Measurements from ENCODE around the gene WDFY2. TPM values are rescaled to one million over a fixed set of nuclear protein-coding genes. Genes with fewer than 3 reads are reported as not detected.
A peak's percentile ranks its signal among the peaks of the same experiment; 100 is the strongest.
"Not testable (repeated sequence)": the region's sequence is repeated elsewhere in the genome, so short reads cannot be mapped to it uniquely, and the experiment has no call there.

WDFY2 gene
- total and polyA plus RNA-seq, 8 donors = 1.4 to 22.6 (median 10.4) TPM

DNA sequence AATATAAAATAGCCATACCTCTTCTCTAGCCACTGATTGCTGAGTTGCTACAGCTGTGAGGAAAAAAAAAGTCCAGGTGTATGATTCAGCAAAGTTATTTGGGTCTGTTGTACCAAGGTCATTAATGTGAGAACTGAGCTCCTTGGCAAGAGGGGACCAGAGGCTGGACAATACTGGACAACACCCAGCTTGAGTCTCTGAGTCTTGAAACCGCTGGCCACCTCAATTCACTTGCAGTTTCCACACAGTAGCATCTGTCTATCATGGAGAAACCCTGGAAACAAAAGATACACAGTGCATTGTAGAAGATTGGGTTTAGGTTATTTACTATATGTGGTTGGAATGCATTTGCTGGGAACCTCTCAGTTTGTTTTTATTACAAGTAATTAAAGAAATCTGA, 60.4 kb downstream of the WDFY2 start:
- Histone ChIP-seq H3K36me3 (no peaks in the 10 kb centered on the region), H3K4me1 (peaks cover 27 to 53% (median 38%) of the 10 kb centered on the region in 4 donors), H3K27ac (no peak overlapping the region), H3K9me3 (no peaks in the 10 kb centered on the region), H3K4me3 (no peak overlapping the region), H3K27me3 (no peaks in the 10 kb centered on the region)
- TF ChIP-seq EP300 (IDR thresholded peaks at IDR 0.05) (no peak), POLR2AphosphoS5 (IDR thresholded peaks at IDR 0.05) (no peak)
- intact Hi-C loops (cut with DNase I; ENCODE audit: low total_unique reads) = no loop called here
- 56 to 76% (median 64%) methylated on average over 1 of the region's 1 CpG for WGBS, 5 donors
- DNase-seq = peak in 1 of 2 donors; percentile 41

DNA sequence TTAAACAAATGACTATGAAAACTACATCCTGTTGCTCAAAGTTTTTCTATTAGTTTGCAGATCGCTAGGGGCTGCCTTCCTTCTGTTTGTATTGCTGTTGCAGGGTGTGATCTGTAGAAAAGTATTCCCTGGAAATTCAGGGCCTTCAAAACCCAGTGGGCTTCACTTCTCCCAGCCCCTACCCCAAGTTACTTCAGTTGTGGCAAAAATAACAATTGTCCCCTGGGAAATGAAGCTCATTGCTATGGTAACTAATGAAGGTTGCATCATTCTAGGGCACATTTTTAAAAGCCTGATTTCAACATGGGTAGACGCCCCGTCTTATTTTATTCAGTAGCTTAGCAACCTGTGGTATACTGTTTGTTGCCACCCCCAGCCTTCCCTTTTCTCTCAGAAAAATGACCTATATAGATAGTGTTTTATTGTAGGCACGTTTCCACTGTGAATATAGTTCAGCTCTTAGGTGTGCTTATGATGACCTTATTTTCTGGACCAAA, 60.9 kb downstream of the WDFY2 start:
- peaks cover 27 to 49% (median 38%) of the 10 kb centered on the region in 4 donors for H3K4me1 ChIP-seq
- no peak overlapping the region for H3K4me3 ChIP-seq
- DNase-seq = peak in 1 of 2 donors; percentile 80
- intact Hi-C loops (cut with DNase I; ENCODE audit: low total_unique reads) = no loop called here
- H3K36me3 ChIP-seq = no peaks in the 10 kb centered on the region
- H3K27ac ChIP-seq = no peak overlapping the region
- H3K27me3 ChIP-seq = no peaks in the 10 kb centered on the region
- no peaks in the 10 kb centered on the region for H3K9me3 ChIP-seq
- WGBS, 5 donors = 29 to 35% (median 31%) methylated on average over 4 of the region's 4 CpGs
- TF ChIP-seq EP300 (IDR thresholded peaks at IDR 0.05) (no peak), POLR2AphosphoS5 (IDR thresholded peaks at IDR 0.05) (no peak), POLR2A (IDR thresholded peaks at IDR 0.05) (no peak)
- TF ChIP-seq, protein P1, sequence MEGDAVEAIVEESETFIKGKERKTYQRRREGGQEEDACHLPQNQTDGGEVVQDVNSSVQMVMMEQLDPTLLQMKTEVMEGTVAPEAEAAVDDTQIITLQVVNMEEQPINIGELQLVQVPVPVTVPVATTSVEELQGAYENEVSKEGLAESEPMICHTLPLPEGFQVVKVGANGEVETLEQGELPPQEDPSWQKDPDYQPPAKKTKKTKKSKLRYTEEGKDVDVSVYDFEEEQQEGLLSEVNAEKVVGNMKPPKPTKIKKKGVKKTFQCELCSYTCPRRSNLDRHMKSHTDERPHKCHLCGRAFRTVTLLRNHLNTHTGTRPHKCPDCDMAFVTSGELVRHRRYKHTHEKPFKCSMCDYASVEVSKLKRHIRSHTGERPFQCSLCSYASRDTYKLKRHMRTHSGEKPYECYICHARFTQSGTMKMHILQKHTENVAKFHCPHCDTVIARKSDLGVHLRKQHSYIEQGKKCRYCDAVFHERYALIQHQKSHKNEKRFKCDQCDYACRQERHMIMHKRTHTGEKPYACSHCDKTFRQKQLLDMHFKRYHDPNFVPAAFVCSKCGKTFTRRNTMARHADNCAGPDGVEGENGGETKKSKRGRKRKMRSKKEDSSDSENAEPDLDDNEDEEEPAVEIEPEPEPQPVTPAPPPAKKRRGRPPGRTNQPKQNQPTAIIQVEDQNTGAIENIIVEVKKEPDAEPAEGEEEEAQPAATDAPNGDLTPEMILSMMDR (IDR thresholded peaks at IDR 0.05) = no peak

DNA sequence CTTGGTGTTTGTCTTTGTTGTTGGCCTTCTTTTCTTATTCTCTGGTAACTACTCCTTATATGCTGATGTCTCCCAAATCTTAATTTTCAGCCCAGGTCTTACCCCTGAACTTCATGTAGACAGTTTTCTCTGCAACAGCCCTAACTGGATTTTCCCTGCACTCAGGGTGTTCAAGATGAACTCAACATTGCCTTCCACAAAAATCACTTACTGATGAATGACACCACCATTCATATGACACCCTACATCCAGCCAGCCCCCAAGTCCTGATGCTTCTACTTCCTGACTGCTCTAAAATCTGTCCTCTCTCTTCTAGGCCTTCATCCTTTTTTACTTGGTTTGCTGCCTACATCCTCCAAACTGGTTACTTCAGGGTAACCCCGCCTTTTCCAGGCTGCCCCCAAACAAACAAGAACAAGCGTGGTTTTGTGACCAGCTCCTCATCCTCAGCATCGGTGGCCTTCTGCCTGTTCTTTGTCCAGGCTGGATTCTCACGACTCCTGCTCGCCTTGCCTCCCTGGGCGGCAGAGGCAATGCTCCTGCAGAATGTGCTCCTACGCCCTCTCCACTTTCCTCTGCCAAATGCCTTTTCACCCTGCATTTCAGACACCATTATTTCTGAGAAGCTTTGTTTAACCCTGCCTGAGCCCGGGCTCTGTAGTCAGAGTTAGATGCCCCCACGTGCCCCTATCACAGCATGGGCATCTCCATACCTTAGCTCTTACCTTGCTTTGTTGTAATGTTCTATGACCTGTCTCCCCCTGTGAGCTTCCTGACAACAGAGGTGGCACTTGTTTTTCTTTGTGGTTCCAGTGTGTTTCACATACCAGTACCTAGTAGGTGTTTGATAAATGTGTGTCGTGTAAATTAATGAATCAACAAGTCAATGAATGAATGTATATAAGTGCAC, 61.8 kb downstream of the WDFY2 start:
- no peak for DNase-seq
- H3K4me3 ChIP-seq = no peak overlapping the region

DNA sequence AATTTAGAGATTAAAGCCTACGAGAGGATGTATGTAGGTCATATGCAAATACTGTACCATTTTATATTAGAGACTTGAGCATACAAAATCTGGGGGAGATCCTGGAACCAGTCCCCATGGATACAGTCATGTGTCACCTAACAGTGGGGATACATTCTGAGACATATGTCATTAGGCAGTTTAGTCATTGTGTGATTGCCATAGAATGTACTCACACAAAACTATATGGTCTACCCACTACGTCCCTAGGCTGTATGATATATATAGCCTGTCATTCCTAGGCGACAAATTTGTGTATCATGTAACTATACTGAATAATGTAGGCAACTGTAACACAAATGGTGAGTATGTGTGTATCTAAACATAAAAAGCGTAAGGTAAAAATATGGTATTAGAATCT, 62.8 kb downstream of the WDFY2 start:
- DNase-seq = no peak
- intact Hi-C loops (cut with DNase I; ENCODE audit: low total_unique reads) = no loop called here
- TF ChIP-seq EP300 (IDR thresholded peaks at IDR 0.05) = no peak
- no peak for TF ChIP-seq POLR2AphosphoS5 (IDR thresholded peaks at IDR 0.05)
- TF ChIP-seq, protein P1 (IDR thresholded peaks at IDR 0.05) = no peak
- no peak for TF ChIP-seq POLR2A (IDR thresholded peaks at IDR 0.05)
- no peaks in the 10 kb centered on the region for H3K27me3 ChIP-seq
- no peak overlapping the region for H3K4me3 ChIP-seq
- no peaks in the 10 kb centered on the region for H3K9me3 ChIP-seq
- no peak overlapping the region for H3K27ac ChIP-seq
- no peaks in the 10 kb centered on the region for H3K36me3 ChIP-seq
- H3K4me1 ChIP-seq = peaks cover 27 to 46% (median 34%) of the 10 kb centered on the region in 4 donors
- 82 to 93% (median 87%) methylated on average over 4 of the region's 4 CpGs for WGBS, 5 donors

More for the DNA sequence above, 61.8 kb downstream of the WDFY2 start:
- WGBS, 5 donors = 82 to 91% (median 89%) methylated on average over 10 of the region's 10 CpGs
- intact Hi-C loops (cut with DNase I; ENCODE audit: low total_unique reads) = no loop called here
- no peaks in the 10 kb centered on the region for H3K36me3 ChIP-seq
- H3K4me1 ChIP-seq = peaks cover 27 to 46% (median 35%) of the 10 kb centered on the region in 4 donors
- no peaks in the 10 kb centered on the region for H3K27me3 ChIP-seq
- H3K9me3 ChIP-seq = no peaks in the 10 kb centered on the region
- no peak overlapping the region for H3K27ac ChIP-seq
- no peak for TF ChIP-seq EP300 (IDR thresholded peaks at IDR 0.05)
- TF ChIP-seq, protein P1 (IDR thresholded peaks at IDR 0.05) = no peak
- TF ChIP-seq POLR2A (IDR thresholded peaks at IDR 0.05) = no peak
- no peak for TF ChIP-seq POLR2AphosphoS5 (IDR thresholded peaks at IDR 0.05)

DNA sequence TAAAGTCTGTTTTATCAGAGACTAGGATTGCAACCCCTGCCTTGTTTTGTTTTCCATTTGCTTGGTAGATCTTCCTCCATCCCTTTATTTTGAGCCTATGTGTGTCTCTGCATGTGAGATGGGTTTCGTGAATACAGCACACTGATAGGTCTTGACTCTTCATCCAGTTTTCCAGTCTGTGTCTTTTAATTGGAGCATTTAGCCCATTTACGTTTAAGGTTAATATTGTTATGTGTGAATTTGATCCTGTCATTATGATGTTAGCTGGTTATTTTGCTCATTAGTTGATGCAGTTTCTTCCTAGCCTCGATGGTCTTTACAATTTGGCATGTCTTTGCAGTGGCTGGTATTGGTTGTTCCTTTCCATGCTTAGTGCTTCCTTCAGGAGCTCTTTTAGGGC, 67.9 kb downstream of the WDFY2 start:
- WGBS, 5 donors = 96 to 100% (median 97%) methylated on average over 3 of the region's 3 CpGs
- H3K4me1 ChIP-seq; H3K27ac ChIP-seq; intact Hi-C loops (cut with DNase I; ENCODE audit: low total_unique reads); H3K27me3 ChIP-seq; H3K36me3 ChIP-seq; H3K4me3 ChIP-seq; DNase-seq: not testable (repeated sequence)
- peaks cover 0 to 13% (median 4%) of the 10 kb centered on the region in 4 donors for H3K9me3 ChIP-seq

Measured in stomach (tissue), 9 donors.